Hepatocyte (in vitro differentiated cells): Measurements from ENCODE around the gene RRP1. TPM values are rescaled to one million over a fixed set of nuclear protein-coding genes. Genes with fewer than 3 reads are reported as not detected.

Source experiments
- DNase-seq: peaks from one replicate; pipeline ENCODE4 v3.0.0-alpha.2; 2016; ENCODE audit warnings: low spot score
- H2AFZ ChIP-seq: fragments of 200-600 bp; sonication (generic); 2 replicates; pipeline ENCODE4 v1.6.0; 2016; ENCODE audit warnings: antibody characterized with exemption, mild to moderate bottlenecking
- H3K27ac ChIP-seq: fragments of 200-600 bp; sonication (generic); 2 replicates; pipeline ENCODE4 v1.5.1; 2016; ENCODE audit warnings: mild to moderate bottlenecking
- H3K27me3 ChIP-seq: fragments of 200-600 bp; sonication (generic); 2 replicates; pipeline ENCODE4 v1.6.1; 2016
- H3K36me3 ChIP-seq: fragments of 200-600 bp; sonication (generic); replicated peaks from 2 replicates; pipeline ENCODE4 v1.5.1; 2016; ENCODE audit warnings: low read depth; ENCODE audit not compliant: insufficient read depth
- H3K4me1 ChIP-seq: fragments of 200-600 bp; sonication (generic); 2 replicates; pipeline ENCODE4 v1.5.1; 2016; ENCODE audit warnings: mild to moderate bottlenecking, moderate library complexity; ENCODE audit not compliant: insufficient read depth
- H3K4me2 ChIP-seq: fragments of 200-600 bp; sonication (generic); 2 replicates; pipeline ENCODE4 v1.6.0; 2016
- H3K4me3 ChIP-seq: fragments of 200-600 bp; sonication (generic); 2 replicates; pipeline ENCODE4 v1.5.1; 2016; ENCODE audit warnings: mild to moderate bottlenecking
- H3K79me2 ChIP-seq: fragments of 200-600 bp; sonication (generic); 2 replicates; pipeline ENCODE4 v1.6.0; 2017; ENCODE audit warnings: mild to moderate bottlenecking
- H3K9me2 ChIP-seq: fragments of 200-600 bp; sonication (generic); replicated peaks from 2 replicates; pipeline ENCODE4 v1.6.0; 2017; ENCODE audit warnings: mild to moderate bottlenecking; ENCODE audit not compliant: insufficient read depth
- H3K9me3 ChIP-seq: fragments of 200-600 bp; sonication (generic); 2 replicates; pipeline ENCODE4 v1.5.1; 2016; ENCODE audit warnings: low read depth, mild to moderate bottlenecking
- H4K20me1 ChIP-seq: fragments of 200-600 bp; sonication (generic); 2 replicates; pipeline ENCODE4 v1.6.0; 2016; ENCODE audit warnings: mild to moderate bottlenecking; ENCODE audit not compliant: insufficient read depth, poor library complexity, severe bottlenecking
- CTCF ChIP-seq: fragments of 200-600 bp; sonication (generic); IDR thresholded peaks from 2 replicates; pipeline ENCODE4 v1.5.1; 2016; ENCODE audit warnings: antibody characterized with exemption, mild to moderate bottlenecking; ENCODE audit not compliant: poor library complexity
- EZH2 ChIP-seq: fragments of 200-600 bp; sonication (generic); IDR thresholded peaks from 2 replicates; pipeline ENCODE4 v1.6.1; 2016; ENCODE audit warnings: antibody characterized with exemption, mild to moderate bottlenecking, borderline replicate concordance
- EZH2phosphoT487 ChIP-seq: fragments of 200-600 bp; sonication (generic); IDR thresholded peaks from one replicate; pipeline ENCODE4 v1.6.1; 2018; ENCODE audit warnings: antibody characterized with exemption, mild to moderate bottlenecking, low read depth, moderate library complexity; ENCODE audit not compliant: unreplicated experiment, severe bottlenecking
- WGBS: methylation state at CpG from one replicate; pipeline ENCODE4 v1.1.6; 2016; ENCODE audit warnings: low lambda C conversion rate; ENCODE audit errors: missing lambda C conversion rate; 5-methylcytosine and 5-hydroxymethylcytosine counted together
- polyA plus RNA-seq: library from polyadenylated mRNA; unstranded; fragments of >200 nt; fragmentation: Nextera tagmentation; extraction: Ambion mirVana; gene quantifications from 2 replicates; pipeline ENCODE4 v1.2.1, GENCODE V29; 2016
- total RNA-seq: library from RNA; depleted of rRNA; stranded (reverse); fragments of >200 nt; gene quantifications from 2 replicates; pipeline ENCODE4 v1.2.3, GENCODE V29; 2014

Gene RRP1
- total and polyA plus RNA-seq, 2 experiments from 2014 or later, result 24.1 to 32.0 TPM

GRCh38 chr21:43815107-43815613 lies 25.8 kb downstream of the RRP1 start:
- H3K4me2 ChIP-seq, result no peak overlapping the region

GRCh38 chr21:43815991-43816390 lies 26.6 kb downstream of the RRP1 start:
- WGBS, result 92% methylated on average over 14 of the region's 15 CpGs
- no peak for DNase-seq
- no peaks in the 10 kb centered on the region for H3K79me2 ChIP-seq
- H3K27ac ChIP-seq, result no peak overlapping the region
- no peaks in the 10 kb centered on the region for H3K9me3 ChIP-seq
- TF ChIP-seq CTCF (no peak), EZH2phosphoT487 (no peak), EZH2 (no peak)
- H3K4me3 ChIP-seq, result no peak overlapping the region
- no peaks in the 10 kb centered on the region for H4K20me1 ChIP-seq
- H3K27me3 ChIP-seq, result no peaks in the 10 kb centered on the region
- no peaks in the 10 kb centered on the region for H3K4me1 ChIP-seq
- H3K36me3 ChIP-seq, result no peaks in the 10 kb centered on the region
- H2AFZ ChIP-seq, result no peak overlapping the region
- no peak overlapping the region for H3K4me2 ChIP-seq
- H3K9me2 ChIP-seq, result no peaks in the 10 kb centered on the region

More at GRCh38 chr21:43815107-43815613, 25.8 kb downstream of the RRP1 start:
- H3K4me3 ChIP-seq, result no peak overlapping the region
- no peak for TF ChIP-seq EZH2
- no peak for TF ChIP-seq CTCF
- no peak for TF ChIP-seq EZH2phosphoT487
- H3K27ac ChIP-seq, result no peak overlapping the region
- H3K36me3 ChIP-seq, result no peaks in the 10 kb centered on the region
- H3K4me1 ChIP-seq, result no peaks in the 10 kb centered on the region
- 63% methylated on average over 5 of the region's 27 CpGs for WGBS
- H3K9me2 ChIP-seq, result no peaks in the 10 kb centered on the region
- H3K9me3 ChIP-seq, result no peaks in the 10 kb centered on the region
- no peaks in the 10 kb centered on the region for H4K20me1 ChIP-seq
- DNase-seq, result no peak
- H3K79me2 ChIP-seq, result no peaks in the 10 kb centered on the region
- no peaks in the 10 kb centered on the region for H3K27me3 ChIP-seq
- no peak overlapping the region for H2AFZ ChIP-seq

- no peak for DNase-seq
- Histone ChIP-seq H3K4me2 (no peak overlapping the region), H3K27me3 (no peaks in the 10 kb centered on the region), H3K27ac (no peak overlapping the region), H2AFZ (no peak overlapping the region), H4K20me1 (no peaks in the 10 kb centered on the region), H3K4me1 (no peaks in the 10 kb centered on the region), H3K79me2 (no peaks in the 10 kb centered on the region), H3K36me3 (no peaks in the 10 kb centered on the region), H3K9me3 (no peaks in the 10 kb centered on the region), H3K9me2 (no peaks in the 10 kb centered on the region), H3K4me3 (no peak overlapping the region)
- no peak for TF ChIP-seq EZH2phosphoT487
- 86% methylated on average over 13 of the region's 14 CpGs for WGBS
Observed at GRCh38 chr21:43816611-43817071, 27.3 kb downstream of the RRP1 start.

GRCh38 chr21:43817157-43818086 lies 28.0 kb downstream of the RRP1 start:
- TF ChIP-seq EZH2 (no peak), CTCF (no peak), EZH2phosphoT487 (no peak)
- DNase-seq, result no peak
- 90% methylated on average over 28 of the region's 29 CpGs for WGBS

More at GRCh38 chr21:43817157-43818086, 28.0 kb downstream of the RRP1 start:
- no peak overlapping the region for H3K4me3 ChIP-seq
- H3K4me1 ChIP-seq, result no peaks in the 10 kb centered on the region
- H3K27ac ChIP-seq, result no peak overlapping the region
- no peak overlapping the region for H2AFZ ChIP-seq
- H3K9me2 ChIP-seq, result no peaks in the 10 kb centered on the region
- no peaks in the 10 kb centered on the region for H3K36me3 ChIP-seq
- H3K27me3 ChIP-seq, result no peaks in the 10 kb centered on the region
- no peaks in the 10 kb centered on the region for H3K79me2 ChIP-seq
- H3K4me2 ChIP-seq, result no peak overlapping the region
- no peaks in the 10 kb centered on the region for H4K20me1 ChIP-seq
- no peaks in the 10 kb centered on the region for H3K9me3 ChIP-seq
